ENCODE measurements around the gene FGF1. TPM values are rescaled to one million over a fixed set of nuclear protein-coding genes. Genes with fewer than 3 reads are reported as not detected.

The FGF1 gene
- total and polyA plus RNA-seq, 2 of the 4 experiments (the other 2 are of a cell fraction), result 7.6 to 7.7 TPM

DNA sequence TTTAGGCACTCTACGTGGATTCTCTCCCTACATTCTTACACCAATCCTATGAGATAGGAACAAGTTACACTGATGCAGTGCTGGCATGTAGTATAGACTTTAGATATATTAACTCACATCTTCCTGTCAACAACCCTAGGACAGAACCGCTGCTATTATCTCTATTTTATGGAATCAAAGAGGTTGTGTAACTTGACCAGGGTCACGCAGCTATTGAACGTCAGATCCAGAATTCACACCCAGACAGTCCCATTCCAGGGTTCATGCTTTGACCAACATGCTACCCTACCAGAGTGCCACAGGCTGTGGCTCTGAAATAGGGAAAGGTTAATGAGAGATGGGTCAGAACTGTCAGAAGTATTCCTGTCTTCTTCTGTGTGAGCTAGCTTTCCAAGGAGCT, 9.6 kb downstream of the FGF1 start:
- H3K9me1 ChIP-seq (ENCODE audit: insufficient read depth, low read length), result peaks cover 11% of the 10 kb centered on the region
- no peaks in the 10 kb centered on the region for H3K9me3 ChIP-seq (ENCODE audit: control insufficient read depth, insufficient read depth, low read length)
- no peaks in the 10 kb centered on the region for H3K27me3 ChIP-seq (ENCODE audit: control insufficient read depth, insufficient read depth, low read length)
- in situ Hi-C loops (cut with MboI; ENCODE audit: low sequenced_read_pairs), result no loop called here
- H2BK5ac ChIP-seq (ENCODE audit: low read depth, low read length, poor library complexity, severe bottlenecking), result no peak overlapping the region
- TF ChIP-seq POLR2A (IDR thresholded peaks at IDR 0.05; ENCODE audit: low read depth, low read length) (no peak), RCOR1 (IDR thresholded peaks at IDR 0.05; ENCODE audit: insufficient replicate concordance, low read length) (no peak), BHLHE40 (IDR thresholded peaks at IDR 0.05; ENCODE audit: low read depth, low read length) (no peak), ELK1 (IDR thresholded peaks at IDR 0.05; ENCODE audit: borderline replicate concordance, low read depth, low read length) (no peak), CHD1 (IDR thresholded peaks at IDR 0.05; ENCODE audit: low read depth, low read length) (no peak), MAFK (IDR thresholded peaks at IDR 0.05; ENCODE audit: low read depth, low read length) (no peak), CTCF (conservative IDR thresholded peaks at IDR 0.05; ENCODE audit: low read depth, low read length) (no peak), NFE2L2 (IDR thresholded peaks at IDR 0.05; ENCODE audit: low read depth, low read length) (no peak), RAD21 (IDR thresholded peaks at IDR 0.05; ENCODE audit: low read length) (no peak), CEBPB (IDR thresholded peaks at IDR 0.05; ENCODE audit: low read depth, low read length) (no peak), MAZ (IDR thresholded peaks at IDR 0.05; ENCODE audit: borderline replicate concordance, low read depth, low read length) (no peak)
- TF ChIP-seq, protein P1, sequence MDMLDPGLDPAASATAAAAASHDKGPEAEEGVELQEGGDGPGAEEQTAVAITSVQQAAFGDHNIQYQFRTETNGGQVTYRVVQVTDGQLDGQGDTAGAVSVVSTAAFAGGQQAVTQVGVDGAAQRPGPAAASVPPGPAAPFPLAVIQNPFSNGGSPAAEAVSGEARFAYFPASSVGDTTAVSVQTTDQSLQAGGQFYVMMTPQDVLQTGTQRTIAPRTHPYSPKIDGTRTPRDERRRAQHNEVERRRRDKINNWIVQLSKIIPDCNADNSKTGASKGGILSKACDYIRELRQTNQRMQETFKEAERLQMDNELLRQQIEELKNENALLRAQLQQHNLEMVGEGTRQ (IDR thresholded peaks at IDR 0.05; ENCODE audit: low read depth, low read length), result no peak
- no peak overlapping the region for H2BK120ac ChIP-seq (ENCODE audit: low read depth, low read length)
- no peak overlapping the region for H3K56ac ChIP-seq (ENCODE audit: extremely low read depth, insufficient read depth, low read length)
- H4K20me1 ChIP-seq (ENCODE audit: insufficient read depth, low read length), result no peaks in the 10 kb centered on the region
- WGBS, 2 experiments (ENCODE audit: extremely low coverage in 2 of 2, insufficient read length in 1 of 2), result no CpG with 5 or more reads among the region's 4 CpGs
- dilution Hi-C loops (cut with HindIII; ENCODE audit: low sequenced_read_pairs, unreplicated experiment), result no loop called here
- no peak overlapping the region for H4K91ac ChIP-seq (ENCODE audit: insufficient read depth, low read depth, low read length)
- H4K8ac ChIP-seq (ENCODE audit: low read depth in 2 of 2, low read length in 2 of 2), result no peak overlapping the region
- no peak overlapping the region for H3K18ac ChIP-seq (ENCODE audit: low read depth, low read length)
- peak overlapping the region; percentile 16; the same call in 1 of the 2 replicates for H2BK20ac ChIP-seq (ENCODE audit: low read depth, low read length)
- ChIA-PET POLR2A (ENCODE audit: unreplicated experiment) (no interaction called here), CTCF (interaction anchor here (0.6 kb wide), 1 partner anchor 99 kb away, joined by 3 read pairs; no protein-coding TSS in a partner anchor)
- H3K4ac ChIP-seq (ENCODE audit: low read depth, low read length), result no peak overlapping the region
- no peak overlapping the region for H3K27ac ChIP-seq (ENCODE audit: insufficient read depth, low read length)
- H3K23ac ChIP-seq (ENCODE audit: low read depth, low read length), result no peak overlapping the region
- no TSS peak for BruUV-seq (replicated peaks)
- H2BK15ac ChIP-seq (ENCODE audit: low read depth, low read length), result no peak overlapping the region
- no peak overlapping the region for H2AK9ac ChIP-seq (replicated peaks; ENCODE audit: low read depth, low read length, poor library complexity)
- ATAC-seq (ENCODE audit: low read depth), result no peak
- H2AK5ac ChIP-seq (ENCODE audit: low read depth, low read length), result no peak overlapping the region
- no peaks in the 10 kb centered on the region for H3K36me3 ChIP-seq (ENCODE audit: control insufficient read depth, insufficient read depth, low read length)
- H3K4me1 ChIP-seq (ENCODE audit: control insufficient read depth, insufficient read depth, low read length), result peaks cover 10% of the 10 kb centered on the region
- H3K79me1 ChIP-seq (ENCODE audit: low read depth in 1 of 2, low read length in 2 of 2), result no peaks in the 10 kb centered on the region
- H3K4me2 ChIP-seq (ENCODE audit: low read depth, low read length), result no peak overlapping the region
- no peak overlapping the region for H3K4me3 ChIP-seq (ENCODE audit: insufficient read depth, low read depth, low read length)
- 0 out of 2 replicates have a peak overlapping the region, but pooled peaks have one; percentile 28 for H3K14ac ChIP-seq (replicated peaks; ENCODE audit: low read depth, low read length)
- H3K9ac ChIP-seq (ENCODE audit: low read depth, low read length), result no peak overlapping the region
- no peak overlapping the region for H4K5ac ChIP-seq (ENCODE audit: low read depth, low read length)
- intact Hi-C loops (cut with micrococcal nuclease), result no loop called here
- DNase-seq, result no peak
- no peak overlapping the region for H2AFZ ChIP-seq (replicated peaks; ENCODE audit: low read length, poor library complexity)
